AG04450 (cell line): ENCODE measurements around the gene PIP5K1B. TPM values are rescaled to one million over a fixed set of nuclear protein-coding genes. Genes with fewer than 3 reads are reported as not detected.

ENCODE experiments used
- CTCF ChIA-PET: fragments of 300-600, 350-600 bp; formaldehyde crosslinking; extraction: SDS; loops from one replicate; lab custom pipeline; 2022; ENCODE audit warnings: antibody characterized with exemption, inconsistent platforms; lab: Charles Lee
- POLR2A ChIA-PET: fragments of 350-600 bp; formaldehyde crosslinking; extraction: SDS; loops from one replicate; lab custom pipeline; 2021; ENCODE audit warnings: antibody characterized with exemption, inconsistent platforms; lab: Yijun Ruan, JAX
- DNase-seq: peaks from one replicate; pipeline ENCODE4 v3.0.0-alpha.2; 2011; ENCODE audit warnings: low read depth, low spot score
- H3K27ac ChIP-seq: one replicate; pipeline ENCODE4 v1.5.1; 2012; ENCODE audit warnings: low read depth, low read length, control low read depth
- H3K27me3 ChIP-seq: one replicate; pipeline ENCODE4 v1.6.0; 2012; ENCODE audit warnings: low read length; ENCODE audit not compliant: control insufficient read depth, insufficient read depth
- H3K4me3 ChIP-seq: 2 replicates; pipeline ENCODE4 v1.5.1; 2011; ENCODE audit warnings: mild to moderate bottlenecking, low read depth, low read length, control low read depth
- H3K9me3 ChIP-seq: 2 replicates; pipeline ENCODE4 v1.5.1; 2012; ENCODE audit warnings: low read length; ENCODE audit not compliant: control insufficient read depth, insufficient read depth
- polyA plus RNA-seq: library from polyadenylated mRNA; depleted of rRNA; stranded (reverse); fragments of >200 nt; gene quantifications from 2 replicates; pipeline ENCODE4 v1.2.3, GENCODE V29; 2011
- TF ChIP-seq, protein P1 (sequence below): IDR thresholded peaks from 2 replicates; pipeline ENCODE4 v1.5.1; 2011; ENCODE audit warnings: low read depth, low read length, control low read depth, inconsistent platforms

Gene PIP5K1B
- polyA plus RNA-seq, 1 experiment = not detected

DNA sequence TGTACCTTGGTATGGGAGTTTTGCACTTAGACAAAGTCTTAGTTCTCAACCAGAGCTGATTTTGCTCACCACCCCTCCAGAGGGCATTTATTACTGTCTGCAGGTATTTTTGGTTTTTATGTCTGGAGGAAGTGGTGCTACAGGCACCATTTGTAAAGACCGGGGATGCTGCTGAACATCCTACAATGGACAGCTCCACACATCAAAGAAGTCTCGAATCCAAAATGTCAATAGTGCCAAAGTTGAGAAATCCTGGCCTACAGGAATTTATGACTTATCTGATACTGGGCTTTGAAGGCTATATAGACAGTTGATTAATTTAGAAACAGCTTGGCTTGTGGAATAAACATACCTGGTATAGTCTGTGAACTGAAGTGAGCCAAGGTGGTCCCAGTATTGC is 137.5 kb downstream of the PIP5K1B start:
- Histone ChIP-seq H3K9me3 (no peaks in the 10 kb centered on the region), H3K27ac (no peak overlapping the region), H3K27me3 (no peaks in the 10 kb centered on the region), H3K4me3 (no peak overlapping the region)
- DNase-seq = no peak
- POLR2A ChIA-PET = no interaction called here
- CTCF ChIA-PET = no interaction called here
- TF ChIP-seq, protein P1, sequence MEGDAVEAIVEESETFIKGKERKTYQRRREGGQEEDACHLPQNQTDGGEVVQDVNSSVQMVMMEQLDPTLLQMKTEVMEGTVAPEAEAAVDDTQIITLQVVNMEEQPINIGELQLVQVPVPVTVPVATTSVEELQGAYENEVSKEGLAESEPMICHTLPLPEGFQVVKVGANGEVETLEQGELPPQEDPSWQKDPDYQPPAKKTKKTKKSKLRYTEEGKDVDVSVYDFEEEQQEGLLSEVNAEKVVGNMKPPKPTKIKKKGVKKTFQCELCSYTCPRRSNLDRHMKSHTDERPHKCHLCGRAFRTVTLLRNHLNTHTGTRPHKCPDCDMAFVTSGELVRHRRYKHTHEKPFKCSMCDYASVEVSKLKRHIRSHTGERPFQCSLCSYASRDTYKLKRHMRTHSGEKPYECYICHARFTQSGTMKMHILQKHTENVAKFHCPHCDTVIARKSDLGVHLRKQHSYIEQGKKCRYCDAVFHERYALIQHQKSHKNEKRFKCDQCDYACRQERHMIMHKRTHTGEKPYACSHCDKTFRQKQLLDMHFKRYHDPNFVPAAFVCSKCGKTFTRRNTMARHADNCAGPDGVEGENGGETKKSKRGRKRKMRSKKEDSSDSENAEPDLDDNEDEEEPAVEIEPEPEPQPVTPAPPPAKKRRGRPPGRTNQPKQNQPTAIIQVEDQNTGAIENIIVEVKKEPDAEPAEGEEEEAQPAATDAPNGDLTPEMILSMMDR = no peak

DNA sequence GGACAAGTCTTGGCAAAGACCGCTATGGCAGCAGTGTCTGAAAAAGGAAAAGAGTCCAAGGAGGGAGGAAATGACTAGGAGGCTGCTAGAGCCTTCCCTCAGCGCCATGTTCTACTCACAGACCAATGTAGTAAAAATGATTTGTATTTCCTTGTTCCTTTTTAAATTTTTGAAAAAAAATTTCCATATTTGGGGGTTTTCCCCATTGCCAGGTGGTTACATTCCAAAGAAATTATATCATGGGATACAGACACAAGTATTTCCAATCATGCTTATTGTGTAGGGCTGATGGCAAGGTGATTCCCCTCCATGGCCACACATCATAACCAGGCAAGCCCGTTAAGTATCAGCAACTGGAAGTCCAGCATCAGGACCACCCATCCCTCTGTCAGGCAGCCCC is 138.2 kb downstream of the PIP5K1B start:
- TF ChIP-seq, protein P1 = no peak
- no peak overlapping the region for H3K27ac ChIP-seq
- no peaks in the 10 kb centered on the region for H3K9me3 ChIP-seq
- DNase-seq = no peak
- H3K4me3 ChIP-seq = no peak overlapping the region
- POLR2A ChIA-PET = no interaction called here
- H3K27me3 ChIP-seq = no peaks in the 10 kb centered on the region
- CTCF ChIA-PET = no interaction called here

DNA sequence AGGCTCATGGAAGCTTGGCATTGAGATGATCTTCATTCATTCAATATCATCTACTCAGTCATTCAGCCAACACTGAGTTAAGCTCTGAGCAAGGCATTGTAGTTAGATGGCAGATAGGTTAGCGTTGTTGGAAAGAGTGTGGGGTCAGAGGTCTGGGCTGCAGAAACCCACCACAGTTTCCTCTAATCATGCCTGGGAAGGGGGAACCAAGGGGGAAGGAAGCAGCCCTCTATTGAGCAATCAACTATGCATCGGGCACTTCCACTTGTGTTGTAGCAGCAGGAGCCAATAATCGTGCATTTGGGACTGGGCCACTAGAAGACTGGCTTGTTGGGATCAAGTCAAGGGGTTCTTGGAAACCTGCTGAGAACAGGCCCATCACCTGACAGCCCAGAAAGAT is 139.1 kb downstream of the PIP5K1B start:
- TF ChIP-seq, protein P1 = no peak
- Histone ChIP-seq H3K4me3 (no peak overlapping the region), H3K27ac (no peak overlapping the region), H3K27me3 (no peaks in the 10 kb centered on the region), H3K9me3 (no peaks in the 10 kb centered on the region)
- no peak for DNase-seq
- POLR2A ChIA-PET = no interaction called here
- CTCF ChIA-PET = interaction anchor here (1.7 kb wide), 1 partner anchor 260 kb away, joined by 6 read pairs; no protein-coding TSS in a partner anchor

DNA sequence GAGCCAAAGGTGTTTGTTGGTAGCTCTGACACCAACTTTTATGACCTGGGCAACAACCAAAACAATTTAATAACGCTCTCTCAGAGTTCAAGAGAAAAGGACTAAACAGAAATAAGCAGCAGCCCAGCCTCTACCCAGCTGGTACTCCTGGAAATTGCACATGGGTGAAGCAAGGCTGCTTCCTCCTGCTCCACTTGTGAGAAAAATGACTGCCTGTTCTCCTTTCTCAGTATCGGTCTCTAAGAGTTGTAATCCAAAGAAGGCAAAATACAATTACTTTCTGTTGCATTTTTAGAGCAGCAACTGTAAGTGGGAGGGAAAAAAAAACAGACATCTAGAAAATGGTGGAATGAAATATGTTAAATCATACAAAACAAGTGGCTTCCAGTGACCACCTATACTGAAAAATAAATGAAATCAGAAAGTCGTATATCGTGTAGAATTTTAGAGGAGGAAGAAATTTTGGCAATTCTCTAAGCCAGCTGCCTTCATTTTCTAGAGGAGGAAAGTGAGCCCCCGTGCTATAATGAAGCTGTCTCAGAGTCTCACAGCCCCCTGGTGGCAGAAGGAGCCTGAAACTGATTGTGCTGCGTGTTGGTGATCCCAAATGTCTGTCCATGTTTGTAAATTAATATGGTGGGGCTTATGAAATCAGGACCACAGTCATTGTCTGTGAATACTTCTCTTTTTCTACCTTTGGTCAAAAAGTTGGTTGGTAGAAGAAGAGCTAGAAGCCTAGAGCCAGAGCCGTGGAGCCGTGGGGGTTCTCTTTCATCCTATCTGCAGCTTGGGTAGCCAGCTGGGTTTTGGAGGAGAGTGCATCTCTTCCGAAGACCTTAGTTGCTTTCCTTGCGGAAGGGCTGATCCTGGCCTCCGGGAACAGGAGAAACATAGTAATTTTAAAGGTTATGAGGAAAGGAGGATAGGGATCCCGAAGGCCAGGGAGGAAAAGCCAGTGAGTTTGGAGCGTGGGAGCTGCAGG is 139.9 kb downstream of the PIP5K1B start:
- CTCF ChIA-PET = interaction anchor here (0.6 to 1.7 kb wide), 5 partner anchors 9 to 502 kb away, joined by 3 to 6 read pairs (median 3); no protein-coding TSS in a partner anchor
- no peak overlapping the region for H3K4me3 ChIP-seq
- POLR2A ChIA-PET = no interaction called here
- H3K9me3 ChIP-seq = no peaks in the 10 kb centered on the region
- no peak overlapping the region for H3K27ac ChIP-seq
- DNase-seq = no peak
- H3K27me3 ChIP-seq = no peaks in the 10 kb centered on the region
- TF ChIP-seq, protein P1 = peak; percentile 54

- ChIA-PET CTCF (no interaction called here), POLR2A (no interaction called here)
- Histone ChIP-seq H3K9me3 (no peaks in the 10 kb centered on the region), H3K4me3 (no peak overlapping the region), H3K27ac (no peak overlapping the region), H3K27me3 (no peaks in the 10 kb centered on the region)
- no peak for DNase-seq
- TF ChIP-seq, protein P1 = no peak
Observed at GRCh38 chr9:68847765-68848164, 142.7 kb downstream of the PIP5K1B start.
